Ovary (tissue), 3 donors: Measurements from ENCODE around the gene CD300LB.

Experiments used
- EP300 ChIP-seq: sonication (generic); formaldehyde crosslinking; IDR thresholded peaks from one replicate; pipeline ENCODE4 v1.6.1; 2017; ENCODE audit warnings: antibody characterized with exemption
- POLR2A ChIP-seq: fragments of 450-650 bp; IDR thresholded peaks from one replicate; pipeline ENCODE4 v1.6.1; 2017; ENCODE audit warnings: antibody characterized with exemption, mild to moderate bottlenecking, moderate library complexity
- TF ChIP-seq, protein P1 (sequence below), 3 donors: fragments of 450-650 bp in 2 of 3; fragments of 200-600 bp in 1 of 3; IDR thresholded peaks; one replicate each; pipeline versions ENCODE4 v1.5.1 to v1.8.0; 2016 to 2022; ENCODE audit warnings: antibody characterized with exemption in 3 of 3, mild to moderate bottlenecking in 1 of 3
- donor health status: DM: no; HTN: no; CAD: no.

DNA sequence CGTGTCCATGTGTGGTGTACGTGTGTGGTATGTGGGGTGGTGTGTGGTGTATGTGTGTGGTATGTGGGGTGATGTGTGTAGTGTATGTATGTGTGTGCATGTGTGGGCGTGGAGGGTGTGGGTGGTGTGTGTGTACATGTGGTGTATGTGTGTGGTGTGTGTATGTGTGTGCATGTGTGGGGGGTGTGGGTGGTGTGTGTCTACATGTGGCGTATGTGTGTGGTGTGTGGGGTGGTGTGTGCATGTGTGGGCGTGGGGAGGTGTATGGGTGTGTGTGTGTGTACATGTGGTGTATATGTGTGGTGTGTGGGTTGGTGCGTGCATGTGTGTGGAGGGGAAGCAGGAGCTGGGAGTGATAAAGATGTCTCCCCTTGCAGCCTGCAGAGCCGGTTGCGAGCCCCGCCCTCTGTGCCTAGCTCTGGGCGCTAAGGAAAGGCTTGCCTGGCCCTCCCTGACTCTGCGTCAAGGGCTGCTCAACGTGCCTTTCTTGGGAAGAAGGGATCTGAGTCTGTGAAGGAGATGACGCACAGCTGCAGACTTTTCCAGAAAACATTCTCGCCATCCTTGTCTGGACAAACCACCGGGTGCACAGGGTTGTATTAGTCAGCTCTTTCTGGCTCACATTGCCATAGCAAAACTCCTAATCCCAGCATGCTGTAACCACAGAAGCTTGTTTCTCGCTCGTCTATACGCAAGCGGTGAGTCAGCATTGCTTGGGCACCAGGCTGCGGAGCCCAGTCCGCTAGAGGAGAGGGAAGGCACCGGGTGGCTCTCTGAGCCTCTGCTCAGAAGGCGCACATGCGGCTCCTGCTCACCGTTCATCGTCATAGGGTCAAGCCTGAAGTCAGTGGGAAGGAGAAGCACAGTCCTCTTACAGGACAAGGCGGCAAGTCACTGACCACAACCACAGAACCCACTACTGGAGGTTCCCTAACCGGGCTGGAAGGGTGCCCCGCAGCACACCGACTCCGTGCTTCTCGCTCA lies 38.0 kb upstream of the CD300LB start:
- TF ChIP-seq, protein P1, sequence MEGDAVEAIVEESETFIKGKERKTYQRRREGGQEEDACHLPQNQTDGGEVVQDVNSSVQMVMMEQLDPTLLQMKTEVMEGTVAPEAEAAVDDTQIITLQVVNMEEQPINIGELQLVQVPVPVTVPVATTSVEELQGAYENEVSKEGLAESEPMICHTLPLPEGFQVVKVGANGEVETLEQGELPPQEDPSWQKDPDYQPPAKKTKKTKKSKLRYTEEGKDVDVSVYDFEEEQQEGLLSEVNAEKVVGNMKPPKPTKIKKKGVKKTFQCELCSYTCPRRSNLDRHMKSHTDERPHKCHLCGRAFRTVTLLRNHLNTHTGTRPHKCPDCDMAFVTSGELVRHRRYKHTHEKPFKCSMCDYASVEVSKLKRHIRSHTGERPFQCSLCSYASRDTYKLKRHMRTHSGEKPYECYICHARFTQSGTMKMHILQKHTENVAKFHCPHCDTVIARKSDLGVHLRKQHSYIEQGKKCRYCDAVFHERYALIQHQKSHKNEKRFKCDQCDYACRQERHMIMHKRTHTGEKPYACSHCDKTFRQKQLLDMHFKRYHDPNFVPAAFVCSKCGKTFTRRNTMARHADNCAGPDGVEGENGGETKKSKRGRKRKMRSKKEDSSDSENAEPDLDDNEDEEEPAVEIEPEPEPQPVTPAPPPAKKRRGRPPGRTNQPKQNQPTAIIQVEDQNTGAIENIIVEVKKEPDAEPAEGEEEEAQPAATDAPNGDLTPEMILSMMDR (IDR thresholded peaks at IDR 0.05), result no peak
- TF ChIP-seq POLR2A (no peak), EP300 (no peak)
